Keratinocyte (primary cell): ENCODE data around the gene DLG2. TPM values are rescaled to one million over a fixed set of nuclear protein-coding genes. Genes with fewer than 3 reads are reported as not detected.

ENCODE experiments used
- DNase-seq: peaks from one replicate; pipeline ENCODE4 v3.0.0-alpha.2; 2011; ENCODE audit warnings: low read depth, missing footprints, low spot score
- FAIRE-seq: peaks from 2 replicates; lab custom pipeline; 2011; peaks lifted over from hg19 to GRCh38; lab: Jason Lieb, UNC
- H2AFZ ChIP-seq: 2 replicates; pipeline ENCODE4 v1.6.0; 2012; ENCODE audit warnings: low read length, control low read depth, inconsistent platforms; ENCODE audit not compliant: control insufficient read depth
- H3K27ac ChIP-seq: 2 replicates; pipeline ENCODE4 v1.5.1; 2011; ENCODE audit warnings: low read length; ENCODE audit not compliant: control insufficient read depth, insufficient read depth
- H3K27me3 ChIP-seq: 3 replicates; pipeline ENCODE4 v1.6.0; 2011; ENCODE audit warnings: low read length; ENCODE audit not compliant: control insufficient read depth, insufficient read depth; ENCODE audit errors: extremely low read depth
- H3K36me3 ChIP-seq, 2 experiments: 2 replicates in 1 of 2; 3 replicates in 1 of 2; pipeline ENCODE4 v1.5.1; 2011; ENCODE audit warnings: low read length in 2 of 2, mild to moderate bottlenecking in 1 of 2; ENCODE audit not compliant: control insufficient read depth in 2 of 2, insufficient read depth in 2 of 2; ENCODE audit errors: extremely low read depth in 1 of 2
- H3K4me1 ChIP-seq: 3 replicates; pipeline ENCODE4 v1.5.1; 2011; ENCODE audit warnings: low read length; ENCODE audit not compliant: control insufficient read depth, insufficient read depth; ENCODE audit errors: extremely low read depth
- H3K4me2 ChIP-seq: 3 replicates; pipeline ENCODE4 v1.6.0; 2011; ENCODE audit warnings: low read depth, low read length; ENCODE audit not compliant: control insufficient read depth, insufficient read depth; ENCODE audit errors: extremely low read depth
- H3K4me3 ChIP-seq, 3 experiments: fragments of 200-600 bp in 1 of 3; sonication (generic) in 1 of 3; 2 replicates in 2 of 3; 3 replicates in 1 of 3; pipeline ENCODE4 v1.5.1; 2011 to 2016; ENCODE audit warnings: low read length in 3 of 3, mild to moderate bottlenecking in 3 of 3, control low read depth in 2 of 3, inconsistent platforms in 1 of 3, low read depth in 1 of 3, mixed read lengths in 1 of 3, mixed run types in 1 of 3, moderate library complexity in 1 of 3; ENCODE audit not compliant: control insufficient read depth in 2 of 3, insufficient read depth in 2 of 3; ENCODE audit errors: extremely low read depth in 1 of 3
- H3K79me2 ChIP-seq: 2 replicates; pipeline ENCODE4 v1.6.0; 2012; ENCODE audit warnings: low read length; ENCODE audit not compliant: control insufficient read depth, insufficient read depth
- H3K9ac ChIP-seq: 3 replicates; pipeline ENCODE4 v1.6.0; 2011; ENCODE audit warnings: low read length; ENCODE audit not compliant: control insufficient read depth, insufficient read depth; ENCODE audit errors: extremely low read depth
- H3K9me1 ChIP-seq: 3 replicates; pipeline ENCODE4 v1.6.0; 2011; ENCODE audit warnings: low read length; ENCODE audit not compliant: control insufficient read depth, insufficient read depth; ENCODE audit errors: extremely low read depth
- H3K9me3 ChIP-seq: 2 replicates; pipeline ENCODE4 v1.5.1; 2012; ENCODE audit warnings: low read depth, low read length; ENCODE audit not compliant: control insufficient read depth
- H4K20me1 ChIP-seq: 3 replicates; pipeline ENCODE4 v1.6.0; 2011; ENCODE audit warnings: low read length; ENCODE audit not compliant: control insufficient read depth, insufficient read depth; ENCODE audit errors: extremely low read depth
- EZH2 ChIP-seq: IDR thresholded peaks from one replicate; pipeline ENCODE4 v1.6.1; 2012; ENCODE audit warnings: inconsistent platforms, mild to moderate bottlenecking, low read length, moderate library complexity
- dilution Hi-C: fragments of 300-500 bp; cut with MboI; formaldehyde crosslinking; loops from one replicate; pipeline ENCODE4 v1.7.0; 2020; ENCODE audit warnings: low sequenced_read_pairs; ENCODE audit not compliant: extremely low pct_ligation_motif_present
- polyA plus RNA-seq, 5 experiments: library from polyadenylated mRNA; depleted of rRNA in 3 of 5; stranded (reverse) in 3 of 5; stranded (forward) in 1 of 5; unstranded in 1 of 5; fragments of >200 nt; gene quantifications; 1 replicate in 1 of 5; 2 replicates in 3 of 5; 3 replicates in 1 of 5; pipeline versions ENCODE4 v1.2.1 to v1.2.3, GENCODE V29; 2011 to 2012; ENCODE audit warnings: missing spikeins in 2 of 5, low read depth in 1 of 5, low replicate concordance in 1 of 5
- TF ChIP-seq, protein P1 (sequence below), 3 experiments: IDR thresholded peaks in 1 of 3; conservative IDR thresholded peaks in 1 of 3; optimal IDR thresholded peaks in 1 of 3; 2 replicates in 2 of 3; 3 replicates in 1 of 3; pipeline versions ENCODE3 to v1.5.1; 2011; ENCODE audit warnings: low read length in 3 of 3, mild to moderate bottlenecking in 3 of 3, moderate library complexity in 2 of 3, control low read depth in 1 of 3, inconsistent platforms in 1 of 3; ENCODE audit not compliant: insufficient read depth in 2 of 3; ENCODE audit errors: extremely low read depth in 1 of 3

The DLG2 gene
- polyA plus RNA-seq, 1 donor (not counting 4 experiments of a cell fraction or from before 2014, with no cell fraction given) = 0.55 TPM

DNA sequence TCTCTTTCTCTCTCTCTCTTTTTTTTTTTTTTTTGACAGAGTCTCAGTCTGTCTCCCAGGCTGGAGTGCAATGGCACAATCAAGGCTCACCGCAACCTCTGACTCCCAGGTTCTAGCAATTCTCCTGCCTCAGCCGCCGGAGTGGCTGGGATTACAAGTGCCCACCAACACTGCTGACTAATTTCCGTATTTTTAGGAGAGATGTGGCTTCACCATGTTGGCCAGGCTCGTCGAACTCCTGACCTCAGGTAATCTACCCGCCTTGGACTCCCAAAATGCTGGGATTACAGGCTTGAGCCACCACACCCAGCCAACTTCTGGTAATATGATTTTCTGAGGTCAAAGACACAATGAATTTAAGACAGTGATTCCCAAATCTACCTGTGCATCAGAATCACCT, 1681.2 kb downstream of the DLG2 start:
- Histone ChIP-seq H3K9me1 (no peaks in the 10 kb centered on the region), H3K9ac (no peak overlapping the region), H3K4me2 (no peak overlapping the region), H3K79me2 (no peaks in the 10 kb centered on the region), H3K27ac (no peak overlapping the region), H3K4me3 (no peak overlapping the region), H4K20me1 (no peaks in the 10 kb centered on the region), H3K9me3 (no peaks in the 10 kb centered on the region), H3K36me3 (no peaks in the 10 kb centered on the region), H3K4me1 (no peaks in the 10 kb centered on the region), H2AFZ (no peak overlapping the region), H3K27me3 (no peaks in the 10 kb centered on the region)
- TF ChIP-seq EZH2 = no peak
- TF ChIP-seq, protein P1, sequence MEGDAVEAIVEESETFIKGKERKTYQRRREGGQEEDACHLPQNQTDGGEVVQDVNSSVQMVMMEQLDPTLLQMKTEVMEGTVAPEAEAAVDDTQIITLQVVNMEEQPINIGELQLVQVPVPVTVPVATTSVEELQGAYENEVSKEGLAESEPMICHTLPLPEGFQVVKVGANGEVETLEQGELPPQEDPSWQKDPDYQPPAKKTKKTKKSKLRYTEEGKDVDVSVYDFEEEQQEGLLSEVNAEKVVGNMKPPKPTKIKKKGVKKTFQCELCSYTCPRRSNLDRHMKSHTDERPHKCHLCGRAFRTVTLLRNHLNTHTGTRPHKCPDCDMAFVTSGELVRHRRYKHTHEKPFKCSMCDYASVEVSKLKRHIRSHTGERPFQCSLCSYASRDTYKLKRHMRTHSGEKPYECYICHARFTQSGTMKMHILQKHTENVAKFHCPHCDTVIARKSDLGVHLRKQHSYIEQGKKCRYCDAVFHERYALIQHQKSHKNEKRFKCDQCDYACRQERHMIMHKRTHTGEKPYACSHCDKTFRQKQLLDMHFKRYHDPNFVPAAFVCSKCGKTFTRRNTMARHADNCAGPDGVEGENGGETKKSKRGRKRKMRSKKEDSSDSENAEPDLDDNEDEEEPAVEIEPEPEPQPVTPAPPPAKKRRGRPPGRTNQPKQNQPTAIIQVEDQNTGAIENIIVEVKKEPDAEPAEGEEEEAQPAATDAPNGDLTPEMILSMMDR (optimal IDR thresholded peaks at IDR 0.05 in 1 of 3, IDR thresholded peaks at IDR 0.05 in 1 of 3, conservative IDR thresholded peaks at IDR 0.05 in 1 of 3; ENCODE audit: extremely low read depth in 1 of 3, insufficient read depth in 2 of 3, low read length in 3 of 3) = no peak
- FAIRE-seq = no peak
- dilution Hi-C loops = no loop called here
- DNase-seq = no peak

DNA sequence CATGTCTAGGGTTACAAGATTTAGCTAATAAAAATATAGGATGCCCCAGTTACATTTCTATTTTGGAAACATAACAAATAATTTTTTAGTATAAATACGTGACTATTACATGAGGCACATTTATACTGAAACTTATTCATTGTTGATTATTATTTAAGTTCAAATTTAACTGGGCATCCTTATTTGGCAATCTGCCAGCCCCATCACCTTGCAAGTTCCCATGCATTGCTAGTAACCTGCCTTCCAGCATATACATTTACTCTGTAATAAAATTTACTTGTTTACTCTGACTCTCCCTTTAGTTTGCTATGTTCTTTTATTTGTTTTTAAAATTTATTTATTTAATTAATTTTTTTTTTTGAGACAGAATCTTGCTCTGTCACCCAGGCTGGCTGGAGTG, 1686.1 kb downstream of the DLG2 start:
- no peak overlapping the region for H3K4me3 ChIP-seq
- no peaks in the 10 kb centered on the region for H4K20me1 ChIP-seq
- no peak overlapping the region for H3K27ac ChIP-seq
- no peaks in the 10 kb centered on the region for H3K36me3 ChIP-seq
- no peak overlapping the region for H3K9ac ChIP-seq
- no peaks in the 10 kb centered on the region for H3K4me1 ChIP-seq
- no peaks in the 10 kb centered on the region for H3K79me2 ChIP-seq
- FAIRE-seq = no peak
- no peaks in the 10 kb centered on the region for H3K9me3 ChIP-seq
- no peak overlapping the region for H2AFZ ChIP-seq
- H3K27me3 ChIP-seq = no peaks in the 10 kb centered on the region
- TF ChIP-seq EZH2 = no peak
- TF ChIP-seq, protein P1 (optimal IDR thresholded peaks at IDR 0.05 in 1 of 3, IDR thresholded peaks at IDR 0.05 in 1 of 3, conservative IDR thresholded peaks at IDR 0.05 in 1 of 3; ENCODE audit: extremely low read depth in 1 of 3, insufficient read depth in 2 of 3, low read length in 3 of 3) = no peak
- dilution Hi-C loops = no loop called here
- DNase-seq = no peak
- H3K9me1 ChIP-seq = no peaks in the 10 kb centered on the region
- H3K4me2 ChIP-seq = no peak overlapping the region
